Mesodermal cell (in vitro differentiated cells): ENCODE measurements around the gene LRRC17.
A peak's percentile ranks its signal among the peaks of the same experiment; 100 is the strongest.

Experiments
- H3K27ac ChIP-seq: 2 replicates; pipeline ENCODE4 v1.7.0; 2013; ENCODE audit warnings: mild to moderate bottlenecking, low read depth, low read length, moderate library complexity; ENCODE audit not compliant: severe bottlenecking
- H3K36me3 ChIP-seq: 2 replicates; pipeline ENCODE4 v1.7.1; 2013; ENCODE audit warnings: mild to moderate bottlenecking, low read length, moderate library complexity; ENCODE audit not compliant: control insufficient read depth, insufficient read depth
- H3K4me1 ChIP-seq: one replicate; pipeline ENCODE4 v1.7.1; 2013; ENCODE audit warnings: mild to moderate bottlenecking, low read length; ENCODE audit not compliant: insufficient read depth, control insufficient read depth, poor library complexity, severe bottlenecking
- H3K4me3 ChIP-seq: 2 replicates; pipeline ENCODE4 v1.7.0; 2013; ENCODE audit warnings: low read length, control low read depth, mild to moderate bottlenecking; ENCODE audit not compliant: insufficient read depth, poor library complexity, severe bottlenecking; ENCODE audit errors: extremely low read depth
- H3K9me3 ChIP-seq: 2 replicates; pipeline ENCODE4 v1.7.1; 2013; ENCODE audit warnings: mild to moderate bottlenecking, low read length, moderate library complexity; ENCODE audit not compliant: control insufficient read depth
- WGBS, 2 experiments: methylation state at CpG; one replicate each; pipeline ENCODE4 v1.1.5; 2013; ENCODE audit warnings: missing lambda C conversion rate in 2 of 2; ENCODE audit not compliant: insufficient coverage in 2 of 2; 5-methylcytosine and 5-hydroxymethylcytosine counted together

LRRC17 gene

GRCh38 chr7:102988631-102989560 is 76.1 kb downstream of the LRRC17 start:
- no peak overlapping the region for H3K4me3 ChIP-seq
- H3K36me3 ChIP-seq: no peaks in the 10 kb centered on the region
- H3K9me3 ChIP-seq: no peaks in the 10 kb centered on the region
- no peak overlapping the region for H3K27ac ChIP-seq
- H3K4me1 ChIP-seq: peaks cover 26% of the 10 kb centered on the region
- WGBS, 2 experiments: 90% methylated on average over 2 to 3 of the region's 6 CpGs

DNA sequence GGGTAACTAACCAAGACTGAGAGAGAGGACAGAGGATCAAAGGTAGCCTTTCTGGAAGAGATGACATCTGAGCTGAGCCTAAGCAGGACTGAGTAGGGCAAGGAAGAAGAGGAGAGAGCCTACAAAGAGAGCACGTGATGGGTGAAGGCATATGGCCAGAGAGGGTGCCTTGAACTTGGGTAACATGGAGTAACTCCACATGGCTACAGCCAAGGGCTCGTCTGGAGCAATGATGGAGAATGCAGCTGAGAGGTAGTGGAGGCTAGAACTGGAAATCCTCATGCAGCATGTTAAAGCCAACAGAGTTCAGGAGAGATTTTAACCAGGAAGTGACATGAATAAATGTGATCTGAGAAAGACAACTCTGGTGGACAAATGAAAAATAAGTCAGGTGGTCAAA is 77.8 kb downstream of the LRRC17 start:
- 90 to 93% methylated on average over 2 of the region's 2 CpGs for WGBS, 2 experiments
- H3K36me3 ChIP-seq: no peaks in the 10 kb centered on the region
- no peak overlapping the region for H3K27ac ChIP-seq
- no peak overlapping the region for H3K4me3 ChIP-seq
- no peaks in the 10 kb centered on the region for H3K9me3 ChIP-seq
- H3K4me1 ChIP-seq: peaks cover 26% of the 10 kb centered on the region

DNA sequence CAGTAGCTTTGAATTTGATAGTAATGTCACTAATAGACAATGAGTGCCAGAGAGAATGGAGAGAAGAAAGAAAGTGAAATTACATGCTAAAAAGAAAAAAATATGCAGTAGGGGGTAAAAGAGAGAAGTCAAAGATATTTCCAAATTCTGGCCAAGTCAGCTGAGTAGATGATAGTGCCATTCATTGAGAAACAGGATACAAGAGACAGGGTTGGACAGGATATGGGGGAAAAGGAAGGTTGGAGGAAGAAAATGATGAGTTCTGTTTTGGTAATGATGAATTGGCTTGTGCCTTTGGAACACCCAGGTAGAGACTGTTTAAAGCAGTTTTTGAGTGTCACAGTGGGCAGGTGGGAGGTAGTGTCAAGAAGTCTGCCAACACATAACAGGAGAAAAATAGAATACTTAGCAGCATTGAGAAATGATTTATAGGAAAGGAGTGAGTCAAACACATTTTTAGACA is 78.3 kb downstream of the LRRC17 start:
- Histone ChIP-seq H3K4me3 (no peak overlapping the region), H3K27ac (peak overlapping the region; percentile 62), H3K36me3 (no peaks in the 10 kb centered on the region), H3K4me1 (peaks cover 26% of the 10 kb centered on the region), H3K9me3 (no peaks in the 10 kb centered on the region)

DNA sequence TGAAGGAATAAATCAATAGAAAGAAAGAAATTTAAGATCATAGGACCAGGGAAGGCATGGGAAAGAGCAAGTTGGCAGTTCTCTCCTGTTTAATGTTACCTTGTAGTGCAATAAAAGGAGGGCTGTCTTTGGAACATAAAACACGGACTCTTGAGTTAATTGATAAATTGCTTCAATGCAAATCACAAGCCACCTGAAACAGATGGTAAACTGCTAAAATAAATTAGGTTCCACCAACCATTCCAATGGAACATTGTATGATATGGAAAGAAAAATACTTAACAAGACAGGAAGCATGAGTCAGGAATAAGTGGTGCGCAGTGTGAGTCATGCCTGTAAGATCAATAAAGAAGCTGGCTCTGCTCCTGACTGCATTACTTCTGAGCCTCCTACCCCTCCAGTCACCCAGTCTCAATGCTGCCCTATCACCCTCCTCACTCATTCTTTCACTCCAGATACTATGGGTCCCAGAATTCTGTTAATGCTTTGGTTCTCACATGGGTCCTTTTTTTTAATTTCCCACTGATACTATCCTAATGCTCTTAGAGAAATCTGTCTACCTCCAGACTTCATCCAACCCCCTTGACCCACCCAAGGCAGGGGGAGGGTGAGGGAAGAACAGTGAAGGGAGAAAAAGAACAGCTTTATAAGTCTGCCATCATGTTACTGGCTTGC is 78.9 kb downstream of the LRRC17 start:
- Histone ChIP-seq H3K36me3 (no peaks in the 10 kb centered on the region), H3K27ac (peak overlapping the region; percentile 83), H3K4me3 (no peak overlapping the region), H3K9me3 (no peaks in the 10 kb centered on the region), H3K4me1 (peaks cover 26% of the 10 kb centered on the region)
- no CpG with 5 or more reads among the region's 2 CpGs for WGBS, 2 experiments

DNA sequence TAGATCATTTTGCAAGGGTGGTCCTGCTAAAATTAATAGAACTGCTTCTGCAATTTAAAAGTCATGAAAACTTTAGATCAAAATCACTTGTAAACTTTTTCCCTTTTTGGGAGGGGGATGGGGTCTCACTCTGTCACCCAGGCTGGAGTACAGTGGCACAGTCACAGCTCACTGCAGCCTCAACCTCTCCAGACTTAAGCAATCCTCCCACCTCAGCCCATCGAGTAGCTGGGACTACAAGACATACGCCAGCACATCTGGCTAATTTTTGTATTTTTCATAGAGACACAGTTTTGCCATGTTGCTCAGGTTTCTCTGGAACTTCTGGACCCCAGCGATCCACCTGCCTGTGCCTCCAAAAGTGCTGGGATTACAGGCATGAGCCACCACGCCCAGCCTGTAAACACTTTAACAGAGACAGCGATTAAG is 79.7 kb downstream of the LRRC17 start:
- peaks cover 26% of the 10 kb centered on the region for H3K4me1 ChIP-seq
- H3K4me3 ChIP-seq: no peak overlapping the region
- 85 to 94% methylated on average over 3 of the region's 5 CpGs for WGBS, 2 experiments
- H3K36me3 ChIP-seq: no peaks in the 10 kb centered on the region
- no peaks in the 10 kb centered on the region for H3K9me3 ChIP-seq
- H3K27ac ChIP-seq: peak overlapping the region; percentile 83

DNA sequence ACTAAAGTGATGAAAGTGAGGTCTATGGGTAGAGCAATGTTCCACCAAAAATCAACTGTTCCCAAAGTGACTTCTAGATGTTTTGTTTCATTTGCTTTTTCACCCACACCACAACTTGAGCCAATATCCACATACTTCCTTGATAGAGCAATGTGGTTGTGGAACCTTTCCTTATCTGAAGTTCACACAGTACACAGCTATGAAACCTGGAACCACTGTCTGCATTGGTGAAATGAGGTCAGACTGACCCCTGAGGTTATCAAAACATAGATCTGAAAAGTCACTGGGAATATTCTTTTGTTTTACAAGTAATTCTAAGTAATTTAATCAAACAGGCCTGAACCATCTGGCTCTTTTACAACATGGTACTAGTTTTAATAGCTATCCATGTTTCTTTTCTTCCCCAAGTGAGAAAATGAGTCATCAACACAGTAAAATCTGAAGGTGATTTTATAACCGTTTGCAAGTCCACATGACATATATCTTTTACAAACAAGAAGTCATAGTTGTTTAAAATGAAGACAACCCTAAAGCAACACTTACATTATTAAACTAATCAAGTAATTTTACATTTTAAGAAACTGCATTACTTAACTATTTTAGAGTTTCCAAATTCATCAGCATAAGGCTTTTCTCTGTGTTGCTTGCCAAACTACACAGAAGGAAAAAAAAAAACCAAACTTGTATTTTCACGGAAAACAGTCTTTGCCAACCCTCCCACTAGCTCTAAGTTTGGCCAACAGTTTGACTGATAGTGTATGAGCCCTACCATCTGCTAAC is 80.3 kb downstream of the LRRC17 start:
- WGBS, 2 experiments: 92% methylated on average over 2 of the region's 2 CpGs; no CpG with 5 or more reads in 1 of the 2 experiments
- H3K36me3 ChIP-seq: no peaks in the 10 kb centered on the region
- H3K4me1 ChIP-seq: peaks cover 26% of the 10 kb centered on the region
- no peak overlapping the region for H3K27ac ChIP-seq
- no peaks in the 10 kb centered on the region for H3K9me3 ChIP-seq
- H3K4me3 ChIP-seq: no peak overlapping the region

DNA sequence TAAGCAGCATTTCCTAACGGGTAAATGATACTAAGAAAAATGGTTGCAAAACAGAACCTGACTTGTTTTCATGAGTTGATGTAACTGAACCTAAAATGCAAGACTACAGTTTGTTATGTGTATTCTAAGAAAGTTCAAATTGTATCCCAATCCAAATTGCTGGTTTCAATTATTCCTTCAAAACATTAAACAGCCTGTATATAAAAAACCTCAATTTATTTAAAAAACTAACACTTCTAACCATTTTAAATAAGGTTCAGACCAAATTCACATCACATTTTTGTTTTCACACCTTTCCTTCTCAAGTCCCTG is 80.9 kb downstream of the LRRC17 start:
- H3K27ac ChIP-seq: no peak overlapping the region
- WGBS, 2 experiments: no CpG with 5 or more reads among the region's 1 CpG
- H3K4me1 ChIP-seq: peaks cover 21% of the 10 kb centered on the region
- no peaks in the 10 kb centered on the region for H3K36me3 ChIP-seq
- H3K9me3 ChIP-seq: no peaks in the 10 kb centered on the region
- H3K4me3 ChIP-seq: no peak overlapping the region

DNA sequence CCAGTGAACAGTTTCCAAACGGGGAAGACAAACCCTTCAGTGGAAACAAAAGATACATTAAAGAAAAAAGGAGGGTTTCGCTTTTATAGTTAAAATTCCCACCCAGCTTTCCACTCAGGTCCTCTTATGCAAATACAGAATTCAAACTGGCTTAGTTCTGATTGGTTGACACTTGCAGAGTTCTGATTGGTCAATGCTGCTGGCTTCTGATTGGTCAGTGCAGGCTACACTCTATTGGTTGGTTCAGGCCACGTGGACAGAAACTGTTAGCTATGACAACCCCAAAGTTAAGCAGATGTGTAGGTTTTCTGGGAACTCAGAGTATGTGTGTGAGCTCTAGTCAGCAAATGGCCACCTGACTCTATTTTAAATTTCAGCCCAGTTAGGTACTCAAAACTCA is 81.8 kb downstream of the LRRC17 start:
- WGBS, 2 experiments: 70 to 80% methylated on average over 1 to 2 of the region's 3 CpGs
- H3K4me1 ChIP-seq: peaks cover 21% of the 10 kb centered on the region
- no peak overlapping the region for H3K4me3 ChIP-seq
- H3K36me3 ChIP-seq: no peaks in the 10 kb centered on the region
- no peak overlapping the region for H3K27ac ChIP-seq
- no peaks in the 10 kb centered on the region for H3K9me3 ChIP-seq
